Stomach (tissue), 19 donors: Measurements from ENCODE around the gene DDN. TPM values are rescaled to one million over a fixed set of nuclear protein-coding genes. Genes with fewer than 3 reads are reported as not detected.

Source experiments
- DNase-seq, 2 donors: peaks; one replicate each; pipeline versions ENCODE4 v3.0.0 to v3.0.0-alpha.2; 2013 to 2019
- H3K27ac ChIP-seq, 5 donors: fragments of 200-600 bp in 4 of 5; sonication (generic) in 4 of 5; one replicate each; pipeline ENCODE4 v1.5.1; 2013 to 2019; ENCODE audit warnings: mild to moderate bottlenecking in 1 of 5, moderate library complexity in 1 of 5
- H3K27me3 ChIP-seq, 3 donors: fragments of 200-600 bp; sonication (generic); one replicate each; pipeline ENCODE4 v1.5.1; 2017 to 2019; ENCODE audit warnings: mixed run types in 1 of 3
- H3K36me3 ChIP-seq, 4 donors: fragments of 200-600 bp; sonication (generic); 1 replicate in 3 of 4; 2 replicates in 1 of 4; pipeline ENCODE4 v1.5.1; 2016 to 2019
- H3K4me1 ChIP-seq, 4 donors: fragments of 200-600 bp; sonication (generic); one replicate each; pipeline ENCODE4 v1.5.1; 2016 to 2019
- H3K4me3 ChIP-seq, 4 donors: fragments of 200-600 bp; sonication (generic) in 3 of 4; one replicate each; pipeline ENCODE4 v1.5.1; 2016 to 2019; ENCODE audit warnings: mild to moderate bottlenecking in 1 of 4
- H3K9me3 ChIP-seq, 4 donors: fragments of 200-600 bp; sonication (generic); one replicate each; pipeline ENCODE4 v1.5.1; 2016 to 2019
- EP300 ChIP-seq: sonication (generic); formaldehyde crosslinking; IDR thresholded peaks from one replicate; pipeline ENCODE4 v1.6.1; 2017; ENCODE audit warnings: antibody characterized with exemption
- POLR2A ChIP-seq, 4 donors: fragments of 450-650 bp; IDR thresholded peaks; one replicate each; pipeline ENCODE4 v1.6.1; 2016; ENCODE audit warnings: antibody characterized with exemption in 4 of 4, control low read depth in 2 of 4, mild to moderate bottlenecking in 1 of 4, moderate library complexity in 1 of 4
- POLR2AphosphoS5 ChIP-seq, 3 donors: sonication (generic); formaldehyde crosslinking; IDR thresholded peaks; one replicate each; pipeline ENCODE4 v1.6.1; 2016; ENCODE audit warnings: antibody characterized with exemption in 3 of 3
- WGBS, 5 donors: extraction: QIAGEN DNeasy Blood & Tissue Kit in 3 of 5; methylation state at CpG; one replicate each; pipeline versions ENCODE4 v1.1.5 to v1.1.7; 2013 to 2018; 5-methylcytosine and 5-hydroxymethylcytosine counted together
- intact Hi-C: fragments of 100-400 bp; cut with DNase I; formaldehyde crosslinking; loops from one replicate; pipeline ENCODE4 v1.15.1; 2023; ENCODE audit warnings: low total_unique reads
- long read RNA-seq, 10 donors: transcript quantifications; one replicate each; lab custom pipeline, GENCODE V29; 2026
- polyA plus RNA-seq, 3 donors: library from polyadenylated mRNA; stranded (reverse); fragments of 200-250 nt; gene quantifications; one replicate each; pipeline ENCODE4 v1.2.3, GENCODE V29; 2013
- total RNA-seq, 5 donors: library from RNA; depleted of rRNA; stranded (reverse); fragments of >200 nt; gene quantifications; one replicate each; pipeline versions ENCODE4 v1.1.0 to v1.2.3, GENCODE V29; 2014 to 2016
- TF ChIP-seq, protein P1 (sequence below), 7 experiments: fragments of 450-650 bp in 4 of 7; fragments of 200-600 bp in 3 of 7; sonication (generic) in 3 of 7; IDR thresholded peaks; one replicate each; pipeline ENCODE4 v1.5.1; 2016 to 2019; ENCODE audit warnings: antibody characterized with exemption in 7 of 7, control low read depth in 2 of 7, mild to moderate bottlenecking in 1 of 7
- donor health status: healthy with polysubstance abuse.
- donor health status: Bipolar disorder and iron deficiency.
- donor health status: healthy.

The DDN gene
- total RNA-seq (under 1 TPM in 1 of 5 donors, not detected in 4; 0.18 TPM), polyA plus RNA-seq (under 1 TPM; 0.08 to 0.31 (median 0.19) TPM)
- long read RNA-seq, donor 1 = 0 reads
- long read RNA-seq, donor 2 = 0 reads
- long read RNA-seq, donor 3 = 0 reads
- long read RNA-seq, donor 4 = 0 reads
- long read RNA-seq, donor 5 = 0 reads
- long read RNA-seq, donor 6 = 0 reads
- long read RNA-seq, donor 7 = 0 reads
- long read RNA-seq, donor 8 = 0 reads
- long read RNA-seq, donor 9 = 0 reads
- long read RNA-seq, donor 10 = 0 reads

DNA sequence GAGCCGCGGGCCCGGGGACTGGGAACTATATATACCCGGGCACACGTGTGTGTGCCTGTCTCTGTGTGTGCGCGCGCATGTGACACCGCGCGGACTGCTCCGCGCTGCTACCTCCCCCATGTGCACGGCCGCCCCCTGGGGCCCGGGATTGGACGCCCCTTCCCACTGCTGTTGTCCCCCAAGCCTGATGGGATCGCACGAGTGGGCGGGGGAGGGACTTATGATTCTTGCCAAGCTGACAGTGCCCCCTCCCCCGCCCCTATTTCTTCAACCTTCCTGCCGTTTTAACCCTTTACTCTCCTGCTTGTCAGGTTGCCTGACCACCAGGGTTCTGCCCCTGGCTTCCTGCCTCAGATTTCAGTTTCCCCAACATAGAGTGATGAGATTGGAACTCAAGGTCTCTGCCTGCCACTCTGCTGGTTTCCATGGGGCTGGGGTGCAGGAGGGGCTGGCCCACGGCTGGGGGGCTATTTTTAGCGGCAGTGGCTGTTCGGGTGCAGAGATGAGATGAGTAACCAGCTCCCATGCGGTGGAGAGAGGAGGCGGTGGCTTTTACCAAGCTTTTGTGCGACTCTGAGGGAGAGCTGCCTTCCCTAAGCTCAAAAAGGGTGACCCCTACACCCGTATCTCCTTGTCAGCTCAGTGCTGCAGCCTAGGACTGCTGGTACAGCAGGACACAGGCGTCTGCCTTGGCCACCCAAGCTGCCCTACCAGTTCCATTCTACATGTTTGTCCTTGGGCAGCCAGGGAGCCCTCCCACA lies at the start of gene DDN:
TSS of gene DDN (minus strand) at position 5 of the 761 bp plus-strand sequence. CDS start 88 bp downstream, outside the sequence.
- H3K4me1 ChIP-seq = peaks cover 38 to 52% (median 50%) of the 10 kb centered on the region in 4 donors
- TF ChIP-seq POLR2A (IDR thresholded peaks at IDR 0.05) (no peak), EP300 (no peak), POLR2AphosphoS5 (IDR thresholded peaks at IDR 0.05) (peak in 1 of 3 donors; percentile 19)
- TF ChIP-seq, protein P1, sequence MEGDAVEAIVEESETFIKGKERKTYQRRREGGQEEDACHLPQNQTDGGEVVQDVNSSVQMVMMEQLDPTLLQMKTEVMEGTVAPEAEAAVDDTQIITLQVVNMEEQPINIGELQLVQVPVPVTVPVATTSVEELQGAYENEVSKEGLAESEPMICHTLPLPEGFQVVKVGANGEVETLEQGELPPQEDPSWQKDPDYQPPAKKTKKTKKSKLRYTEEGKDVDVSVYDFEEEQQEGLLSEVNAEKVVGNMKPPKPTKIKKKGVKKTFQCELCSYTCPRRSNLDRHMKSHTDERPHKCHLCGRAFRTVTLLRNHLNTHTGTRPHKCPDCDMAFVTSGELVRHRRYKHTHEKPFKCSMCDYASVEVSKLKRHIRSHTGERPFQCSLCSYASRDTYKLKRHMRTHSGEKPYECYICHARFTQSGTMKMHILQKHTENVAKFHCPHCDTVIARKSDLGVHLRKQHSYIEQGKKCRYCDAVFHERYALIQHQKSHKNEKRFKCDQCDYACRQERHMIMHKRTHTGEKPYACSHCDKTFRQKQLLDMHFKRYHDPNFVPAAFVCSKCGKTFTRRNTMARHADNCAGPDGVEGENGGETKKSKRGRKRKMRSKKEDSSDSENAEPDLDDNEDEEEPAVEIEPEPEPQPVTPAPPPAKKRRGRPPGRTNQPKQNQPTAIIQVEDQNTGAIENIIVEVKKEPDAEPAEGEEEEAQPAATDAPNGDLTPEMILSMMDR (IDR thresholded peaks at IDR 0.05) = no peak
- H3K27me3 ChIP-seq = peaks cover 12 to 93% (median 41%) of the 10 kb centered on the region in 3 donors
- DNase-seq = peak; percentile 46 to 79
- H3K4me3 ChIP-seq = peak within 1 kb of the TSS; percentile 49 to 69 (median 56)
- intact Hi-C loops = no loop called here
- WGBS, 5 donors = 1 to 6% (median 1%) methylated on average over 13 to 30 of the region's 30 CpGs
- H3K36me3 ChIP-seq = peaks cover 19 to 44% (median 43%) of the 10 kb centered on the region in 4 donors
- no peaks in the 10 kb centered on the region for H3K9me3 ChIP-seq
- H3K27ac ChIP-seq = peak within 1 kb of the TSS in 2 of 5 donors; percentile 23 to 56

DNA sequence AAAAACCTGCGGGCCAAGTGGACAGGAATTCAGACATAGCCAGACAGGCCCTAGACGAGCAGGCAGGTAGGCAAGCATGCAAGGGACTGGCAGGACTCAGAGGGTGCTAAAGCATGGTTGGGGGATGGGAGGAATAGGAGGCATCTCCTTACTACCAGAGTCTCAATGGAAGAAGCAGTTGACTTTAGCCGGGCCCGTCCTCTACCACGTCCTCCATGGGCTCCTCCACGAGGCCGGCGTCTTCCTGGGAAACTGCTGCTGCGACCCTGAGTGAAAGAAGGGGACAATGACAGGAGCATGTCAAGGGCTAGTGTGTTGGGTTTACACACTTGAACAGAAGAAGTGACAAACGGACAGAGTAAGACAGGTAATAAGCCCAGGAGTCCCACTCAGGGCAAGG lies 49.8 kb upstream of the DDN start:
- Histone ChIP-seq H3K4me3 (no peak overlapping the region), H3K4me1 (peaks cover 0 to 2% (median 0%) of the 10 kb centered on the region in 4 donors), H3K27me3 (no peaks in the 10 kb centered on the region), H3K9me3 (no peaks in the 10 kb centered on the region), H3K36me3 (peaks cover 99 to 100% (median 100%) of the 10 kb centered on the region in 4 donors), H3K27ac (no peak overlapping the region)
- WGBS, 5 donors = 88 to 95% (median 92%) methylated on average over 4 to 10 of the region's 10 CpGs
- no peak for DNase-seq
- no peak for TF ChIP-seq EP300
- no peak for TF ChIP-seq POLR2AphosphoS5 (IDR thresholded peaks at IDR 0.05)
- TF ChIP-seq, protein P1 (IDR thresholded peaks at IDR 0.05) = no peak
- TF ChIP-seq POLR2A (IDR thresholded peaks at IDR 0.05) = no peak
- intact Hi-C loops = no loop called here

DNA sequence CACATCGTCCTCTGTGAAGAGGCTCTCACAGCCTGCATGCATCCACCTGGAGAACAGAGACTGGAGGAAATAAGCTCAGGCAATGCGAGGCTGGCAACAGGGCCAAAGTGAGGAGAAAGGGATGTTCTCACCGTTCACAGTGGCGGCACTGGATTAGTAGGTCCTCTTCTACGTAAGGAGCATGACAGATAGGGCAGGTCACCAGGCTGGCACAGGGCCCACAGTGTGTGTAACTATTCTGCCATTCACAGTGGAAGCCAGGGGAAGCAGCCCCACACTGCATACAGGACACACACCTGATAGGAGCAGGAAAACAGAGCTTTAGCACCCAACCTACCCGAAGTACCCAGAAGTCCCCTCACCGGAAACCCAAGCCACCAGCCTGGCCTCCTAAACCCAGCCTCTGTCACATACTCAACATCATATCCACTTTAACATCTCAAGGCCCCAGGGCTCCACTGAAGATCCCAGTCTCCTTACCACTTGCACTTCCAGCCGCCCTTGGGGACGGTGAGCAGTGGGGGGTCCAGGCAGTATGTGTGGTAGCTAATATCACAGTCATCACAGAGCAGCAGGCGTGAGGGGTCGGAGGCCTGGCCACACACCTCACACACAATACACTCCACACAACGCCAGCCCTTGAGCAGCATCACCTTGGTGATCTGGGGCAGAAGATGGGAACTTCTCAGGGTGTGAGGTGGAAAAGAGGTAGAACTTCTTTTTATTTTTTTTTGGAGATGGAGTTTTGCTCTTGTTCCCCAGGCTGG lies 47.1 kb upstream of the DDN start:
- H3K36me3 ChIP-seq = peaks cover 99 to 100% (median 100%) of the 10 kb centered on the region in 4 donors
- H3K4me1 ChIP-seq = no peaks in the 10 kb centered on the region
- H3K27ac ChIP-seq = no peak overlapping the region
- DNase-seq = no peak
- H3K9me3 ChIP-seq = no peaks in the 10 kb centered on the region
- intact Hi-C loops = no loop called here
- H3K4me3 ChIP-seq = no peak overlapping the region
- WGBS, 5 donors = 88 to 92% (median 91%) methylated on average over 11 to 12 of the region's 12 CpGs
- no peaks in the 10 kb centered on the region for H3K27me3 ChIP-seq
- TF ChIP-seq POLR2AphosphoS5 (IDR thresholded peaks at IDR 0.05) = no peak
- no peak for TF ChIP-seq EP300
- TF ChIP-seq, protein P1 (IDR thresholded peaks at IDR 0.05) = no peak
- no peak for TF ChIP-seq POLR2A (IDR thresholded peaks at IDR 0.05)

DNA sequence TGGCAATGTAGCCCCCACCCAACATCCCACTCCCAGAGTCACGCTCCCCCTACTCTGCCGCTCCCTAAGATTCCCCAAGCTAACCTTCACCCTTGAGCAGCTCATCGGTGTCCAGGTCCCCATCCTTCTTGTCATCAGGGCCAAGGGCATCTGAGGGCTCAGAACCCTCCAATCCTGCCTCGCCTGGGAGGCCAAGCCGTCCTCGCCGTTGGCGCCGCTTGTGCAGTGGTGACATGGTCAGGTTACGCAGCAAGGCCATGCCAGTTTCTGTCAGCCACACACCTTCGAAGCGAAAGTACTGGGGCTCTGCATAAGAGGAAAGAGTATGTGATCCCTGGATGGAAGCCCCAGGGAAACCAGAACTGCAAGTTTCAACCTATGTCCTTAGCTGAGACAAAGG lies 45.5 kb upstream of the DDN start:
- WGBS, 5 donors = 95 to 98% (median 95%) methylated on average over 12 of the region's 12 CpGs
- no peaks in the 10 kb centered on the region for H3K9me3 ChIP-seq
- no peaks in the 10 kb centered on the region for H3K27me3 ChIP-seq
- peaks cover 99 to 100% (median 100%) of the 10 kb centered on the region in 4 donors for H3K36me3 ChIP-seq
- H3K4me1 ChIP-seq = no peaks in the 10 kb centered on the region
- DNase-seq = no peak
- no peak overlapping the region for H3K4me3 ChIP-seq
- TF ChIP-seq EP300 = no peak
- TF ChIP-seq, protein P1 (IDR thresholded peaks at IDR 0.05) = no peak
- no peak for TF ChIP-seq POLR2A (IDR thresholded peaks at IDR 0.05)
- TF ChIP-seq POLR2AphosphoS5 (IDR thresholded peaks at IDR 0.05) = no peak
- no peak overlapping the region for H3K27ac ChIP-seq
- intact Hi-C loops = no loop called here
